Fibroblast of skin of back (primary cell): ENCODE results near the gene OVCH1. TPM values are rescaled to one million over a fixed set of nuclear protein-coding genes. Genes with fewer than 3 reads are reported as not detected.
A peak's percentile ranks its signal among the peaks of the same experiment; 100 is the strongest.

ENCODE experiments used
- DNase-seq: peaks from one replicate; pipeline ENCODE4 v3.0.0-alpha.2; 2013
- polyA plus RNA-seq, 2 experiments: library from polyadenylated mRNA; unstranded; fragments of 120-200 nt; gene quantifications; one replicate each; pipeline ENCODE4 v1.2.1, GENCODE V29; 2013; ENCODE audit not compliant: insufficient read length in 2 of 2

OVCH1 gene, protein sequence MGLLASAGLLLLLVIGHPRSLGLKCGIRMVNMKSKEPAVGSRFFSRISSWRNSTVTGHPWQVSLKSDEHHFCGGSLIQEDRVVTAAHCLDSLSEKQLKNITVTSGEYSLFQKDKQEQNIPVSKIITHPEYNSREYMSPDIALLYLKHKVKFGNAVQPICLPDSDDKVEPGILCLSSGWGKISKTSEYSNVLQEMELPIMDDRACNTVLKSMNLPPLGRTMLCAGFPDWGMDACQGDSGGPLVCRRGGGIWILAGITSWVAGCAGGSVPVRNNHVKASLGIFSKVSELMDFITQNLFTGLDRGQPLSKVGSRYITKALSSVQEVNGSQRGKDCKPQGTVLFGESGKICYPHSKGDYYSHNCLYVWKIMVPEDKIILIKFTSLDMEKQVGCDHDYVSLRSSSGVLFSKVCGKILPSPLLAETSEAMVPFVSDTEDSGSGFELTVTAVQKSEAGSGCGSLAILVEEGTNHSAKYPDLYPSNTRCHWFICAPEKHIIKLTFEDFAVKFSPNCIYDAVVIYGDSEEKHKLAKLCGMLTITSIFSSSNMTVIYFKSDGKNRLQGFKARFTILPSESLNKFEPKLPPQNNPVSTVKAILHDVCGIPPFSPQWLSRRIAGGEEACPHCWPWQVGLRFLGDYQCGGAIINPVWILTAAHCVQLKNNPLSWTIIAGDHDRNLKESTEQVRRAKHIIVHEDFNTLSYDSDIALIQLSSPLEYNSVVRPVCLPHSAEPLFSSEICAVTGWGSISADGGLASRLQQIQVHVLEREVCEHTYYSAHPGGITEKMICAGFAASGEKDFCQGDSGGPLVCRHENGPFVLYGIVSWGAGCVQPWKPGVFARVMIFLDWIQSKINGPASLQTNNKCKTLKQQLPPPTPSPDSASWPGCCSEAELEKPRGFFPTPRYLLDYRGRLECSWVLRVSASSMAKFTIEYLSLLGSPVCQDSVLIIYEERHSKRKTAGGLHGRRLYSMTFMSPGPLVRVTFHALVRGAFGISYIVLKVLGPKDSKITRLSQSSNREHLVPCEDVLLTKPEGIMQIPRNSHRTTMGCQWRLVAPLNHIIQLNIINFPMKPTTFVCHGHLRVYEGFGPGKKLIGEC
- polyA plus RNA-seq (2013, experiment 1 of 2; ENCODE audit: insufficient read length): not detected
- polyA plus RNA-seq (2013, experiment 2 of 2; ENCODE audit: insufficient read length): not detected

DNA sequence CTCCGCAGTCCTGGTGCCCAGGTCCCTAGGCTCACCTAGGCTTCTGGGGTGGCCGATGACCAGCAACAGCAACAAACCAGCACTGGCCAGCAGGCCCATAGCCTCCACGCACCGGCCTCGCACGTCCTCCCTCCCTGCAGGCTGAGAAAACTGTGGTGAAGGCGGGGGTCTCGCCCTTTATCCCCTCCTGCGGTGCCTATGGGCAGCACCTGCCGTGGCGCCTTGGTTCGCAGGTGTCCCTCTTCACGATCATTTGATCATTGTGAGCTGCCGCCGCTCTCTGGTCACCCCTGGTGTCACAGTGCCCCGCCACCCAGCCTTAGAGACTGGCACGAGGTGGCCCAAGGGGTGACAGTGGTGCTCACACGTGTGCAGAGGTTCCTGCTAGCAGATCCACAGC is at the start of gene OVCH1:
Gene OVCH1 (minus strand): TSS at position 99 of the 400 bp plus-strand sequence. CDS start 0 bp downstream, at position 99.
- no peak for DNase-seq

DNA sequence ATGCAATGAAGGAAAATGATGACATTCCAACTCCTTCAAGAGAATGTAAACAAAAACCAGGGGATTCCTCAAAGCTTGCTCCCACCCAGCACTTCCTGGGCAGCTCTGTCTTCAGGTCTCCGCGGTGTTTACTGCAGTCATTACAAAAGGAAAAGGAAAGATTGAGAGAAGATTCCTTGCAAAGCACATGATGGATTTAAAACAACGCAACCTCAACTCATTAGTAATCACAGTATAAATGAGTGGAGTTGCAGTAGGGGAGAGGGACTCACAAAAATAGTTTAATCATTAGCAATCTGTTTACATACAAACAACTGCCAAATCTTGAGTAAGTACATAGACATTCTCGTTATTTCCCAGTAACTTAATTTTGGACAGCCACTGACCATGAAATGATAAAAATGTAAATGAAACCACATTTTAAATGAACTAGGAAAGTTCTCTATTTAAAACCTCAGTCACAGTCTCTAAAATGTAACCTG is 49.7 kb upstream of the OVCH1 start:
- no peak for DNase-seq

DNA sequence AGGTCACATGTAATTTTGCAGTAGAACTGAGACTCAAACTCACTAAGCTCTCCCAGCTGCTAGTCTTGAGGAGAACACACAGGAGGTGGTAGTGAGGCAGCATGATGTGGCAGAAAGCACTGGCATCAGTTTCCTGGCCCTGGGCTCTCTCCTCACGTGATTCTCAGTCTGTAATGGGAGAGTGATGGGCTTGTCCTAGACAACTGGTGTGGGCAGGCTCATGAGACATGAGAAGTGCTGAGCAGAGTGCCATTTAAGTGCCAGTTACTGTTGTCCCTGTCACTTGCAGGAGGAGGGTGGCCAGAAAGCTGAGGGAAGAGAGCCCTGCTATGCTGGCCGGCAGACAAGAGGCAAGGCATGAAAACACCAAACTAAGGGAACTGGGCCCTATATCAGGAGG is 48.5 kb upstream of the OVCH1 start:
- DNase-seq: no peak

DNA sequence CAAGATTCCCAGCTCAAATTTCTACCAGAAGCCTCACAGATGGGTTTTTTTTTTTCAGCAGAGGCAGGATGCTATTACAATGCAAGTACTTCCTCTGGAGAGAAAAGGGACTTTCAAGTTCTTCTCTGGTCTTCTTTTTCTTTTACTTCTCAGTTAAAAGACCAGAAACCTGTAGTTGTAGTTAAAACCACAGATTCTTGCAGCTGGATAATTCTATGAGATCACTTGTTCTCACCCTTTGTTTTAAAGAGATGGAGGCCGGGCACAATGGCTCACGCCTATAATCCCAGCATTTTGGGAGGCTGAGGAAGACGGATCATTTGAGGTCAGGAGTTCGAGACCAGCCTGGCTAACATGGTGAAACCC is 47.6 kb upstream of the OVCH1 start:
- DNase-seq: no peak

DNA sequence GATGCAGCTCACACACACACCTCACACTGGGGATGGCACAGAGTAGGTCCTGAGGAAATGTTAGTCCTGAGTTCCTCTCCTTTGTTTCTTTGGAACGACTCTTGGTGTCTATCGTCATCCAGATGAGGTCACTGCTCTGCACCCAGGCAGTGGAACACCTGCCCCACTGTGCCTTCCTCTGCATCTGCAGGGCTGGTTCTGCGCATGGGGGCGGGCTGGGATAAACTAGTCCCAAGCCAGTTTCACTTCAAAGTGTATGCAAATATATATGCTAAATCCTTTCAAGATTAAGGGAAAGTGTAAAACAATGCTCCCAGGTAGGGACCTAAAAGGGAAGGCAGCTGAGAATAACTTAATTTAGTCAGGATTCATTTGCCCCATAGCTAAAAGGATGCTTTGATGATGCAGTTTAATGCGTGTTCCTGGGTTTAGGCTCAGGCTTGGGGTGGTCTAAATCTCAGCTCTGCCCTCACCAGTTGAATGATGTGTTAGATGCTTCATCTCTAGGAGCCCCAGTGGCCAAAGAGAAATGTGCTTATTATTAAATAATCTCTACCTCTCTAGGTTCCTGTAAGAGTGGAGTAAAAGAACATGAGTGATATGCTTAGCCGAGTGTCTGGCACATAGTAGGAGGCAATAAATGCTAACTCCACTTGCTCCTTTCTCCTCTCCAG is 47.1 kb upstream of the OVCH1 start:
- DNase-seq: no peak

DNA sequence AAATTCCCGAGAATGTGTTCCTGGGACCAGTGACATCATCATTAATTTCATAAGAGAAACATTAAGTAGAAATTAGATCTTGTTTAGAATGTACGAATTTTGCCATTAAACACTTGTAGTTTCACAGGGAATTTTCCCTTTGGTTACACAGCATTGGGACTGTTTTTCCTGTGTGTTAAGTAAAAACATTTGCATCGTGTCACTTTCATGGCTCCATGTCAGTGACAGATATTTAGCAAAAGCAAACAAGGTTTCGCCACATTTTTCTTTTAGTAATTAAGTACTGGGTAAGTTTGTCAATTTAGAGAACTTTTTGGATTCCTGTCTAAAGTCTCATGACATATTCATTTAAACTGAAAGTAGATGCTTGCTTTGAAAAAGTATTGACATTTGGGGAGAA is 45.5 kb upstream of the OVCH1 start:
- DNase-seq: no peak

DNA sequence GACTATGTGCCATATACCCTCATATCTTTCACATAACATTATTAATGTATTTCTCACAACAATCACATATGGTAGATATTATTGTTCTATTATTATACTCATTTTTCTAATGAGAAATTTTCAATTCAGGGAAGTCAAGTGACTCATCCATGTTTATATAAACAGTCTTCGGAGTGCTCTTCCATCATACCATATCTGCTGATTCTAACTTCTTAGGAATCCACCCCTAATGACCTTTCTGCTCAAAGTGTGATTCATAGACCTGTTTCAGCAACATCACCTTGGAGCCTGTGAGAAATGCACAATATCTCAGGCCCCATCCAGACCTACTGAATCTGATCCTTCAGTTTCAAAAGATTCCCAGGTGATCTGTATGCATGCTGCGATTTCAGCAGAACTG is 39.8 kb upstream of the OVCH1 start:
- DNase-seq: no peak

DNA sequence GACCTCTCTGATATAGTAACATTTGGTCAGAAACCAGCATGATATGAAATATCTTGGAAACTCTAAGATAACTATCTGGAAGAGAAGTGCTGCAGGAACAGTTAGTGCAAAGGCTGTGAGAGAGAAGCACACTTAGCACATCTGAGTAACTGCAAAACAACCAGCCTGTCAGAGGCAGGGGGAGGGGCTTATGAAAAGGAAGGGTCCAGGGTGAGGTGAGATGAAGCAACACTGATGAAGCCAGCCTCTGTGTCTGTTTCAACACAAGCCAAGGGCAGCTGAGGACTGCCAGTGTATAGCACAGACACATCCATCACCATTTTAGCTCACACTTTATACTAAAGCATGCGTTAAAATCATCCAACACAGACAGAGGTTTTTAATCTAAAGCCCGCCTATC is 37.4 kb upstream of the OVCH1 start:
- no peak for DNase-seq

DNA sequence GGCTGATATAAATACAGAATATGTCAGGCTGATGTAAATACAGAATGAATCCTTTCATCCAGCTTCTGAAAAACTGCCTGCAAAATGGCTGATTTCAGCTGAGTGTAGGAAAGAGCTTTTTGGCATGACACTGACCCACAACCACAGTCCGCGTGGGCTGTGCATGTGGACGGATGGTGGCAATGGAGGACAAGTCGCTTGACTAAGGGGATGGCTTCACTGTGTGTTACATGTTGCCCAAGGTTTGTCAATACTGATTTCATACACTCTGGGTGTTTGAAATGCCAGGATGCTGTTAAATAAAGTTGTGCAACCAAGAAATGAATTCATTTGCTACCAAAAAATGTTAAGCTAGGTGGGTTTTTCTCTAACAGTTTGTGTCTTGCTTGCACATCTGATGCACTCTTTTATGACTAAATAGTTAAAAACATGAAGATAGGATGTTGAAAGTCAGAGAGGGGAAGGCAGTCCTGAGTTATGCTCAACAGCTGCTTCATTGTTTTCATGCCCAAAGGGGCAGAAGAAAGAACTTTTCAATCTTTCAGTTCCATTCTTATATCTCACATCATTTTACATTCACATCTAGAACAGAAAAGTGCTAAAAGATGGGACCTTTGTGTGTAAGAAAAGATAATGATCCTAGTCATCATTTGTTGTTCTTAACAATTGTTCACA is 36.5 kb upstream of the OVCH1 start:
- no peak for DNase-seq

DNA sequence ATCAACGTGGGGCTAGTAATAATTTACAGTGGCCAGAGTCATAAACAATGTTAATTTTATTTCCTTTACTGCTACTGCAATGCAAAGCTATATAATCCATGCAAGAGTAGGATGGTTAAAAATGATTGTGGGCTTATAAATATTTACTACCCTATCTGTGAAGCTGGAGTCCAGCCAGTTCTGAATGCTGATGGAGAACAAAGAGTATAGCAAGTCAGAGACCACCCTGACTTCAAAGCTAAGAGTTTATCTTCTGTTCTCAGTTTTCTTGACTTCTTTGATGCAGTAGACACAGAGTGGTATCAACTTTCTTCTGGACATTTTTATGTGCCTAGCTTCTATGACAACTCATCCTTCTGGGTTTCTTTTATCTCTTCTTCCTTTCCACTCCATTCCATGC is 34.0 kb upstream of the OVCH1 start:
- DNase-seq: no peak

DNA sequence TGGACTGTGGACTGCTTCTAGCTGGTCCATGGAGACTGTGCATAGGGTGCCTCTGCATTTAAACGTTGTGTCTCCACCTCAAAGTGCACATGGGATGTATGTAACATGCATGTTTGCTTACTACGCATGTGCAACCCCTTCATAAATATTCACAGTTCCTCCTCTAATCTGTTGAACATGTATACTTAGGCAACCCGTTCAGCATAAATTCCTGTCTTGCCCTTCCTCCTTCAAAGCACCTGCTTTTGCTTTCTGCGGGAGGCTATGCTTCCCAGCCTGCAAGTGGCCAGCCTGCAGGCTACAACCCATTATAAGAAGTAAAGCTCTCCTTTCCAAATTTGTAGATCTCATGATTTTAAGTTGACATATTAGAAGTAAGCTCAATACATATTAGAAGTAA is 33.0 kb upstream of the OVCH1 start:
- DNase-seq: no peak

DNA sequence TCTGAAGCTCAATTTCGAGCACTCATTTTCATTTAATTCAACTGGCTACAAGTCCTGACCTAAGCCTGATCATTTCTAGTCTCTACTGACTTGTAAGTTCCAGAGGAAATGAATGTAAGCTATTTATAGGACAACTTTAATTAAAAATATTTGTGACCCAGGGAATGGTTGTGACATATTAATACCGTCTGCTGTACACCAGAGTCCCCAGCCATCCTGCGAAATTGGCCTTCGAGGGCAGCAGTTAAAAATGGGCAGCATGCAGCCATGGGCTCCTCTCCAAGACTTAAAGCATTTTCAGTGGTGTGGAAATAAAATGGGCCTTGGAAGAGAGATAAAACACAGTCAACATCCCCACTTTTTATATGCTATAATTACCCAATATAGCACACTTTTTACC is 30.7 kb upstream of the OVCH1 start:
- DNase-seq: no peak

DNA sequence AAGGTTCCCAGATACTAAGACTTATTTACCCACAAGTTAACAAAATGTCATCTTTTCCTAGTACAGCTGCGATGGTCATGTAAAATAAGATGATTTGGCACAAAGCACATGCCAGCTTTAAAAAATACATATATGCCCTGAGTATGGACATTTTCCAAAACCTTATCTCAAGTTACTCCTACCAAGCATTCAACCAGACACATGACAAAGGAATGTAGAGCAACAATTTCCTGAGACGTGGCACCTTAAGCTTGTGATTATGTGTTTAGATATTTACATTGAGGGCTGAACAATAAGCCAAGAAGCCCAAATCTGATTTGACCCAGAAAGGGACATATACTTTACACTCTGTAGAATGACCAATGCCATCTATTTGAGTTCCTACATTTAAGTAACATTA is 24.5 kb upstream of the OVCH1 start:
- DNase-seq: peak; percentile 32

DNA sequence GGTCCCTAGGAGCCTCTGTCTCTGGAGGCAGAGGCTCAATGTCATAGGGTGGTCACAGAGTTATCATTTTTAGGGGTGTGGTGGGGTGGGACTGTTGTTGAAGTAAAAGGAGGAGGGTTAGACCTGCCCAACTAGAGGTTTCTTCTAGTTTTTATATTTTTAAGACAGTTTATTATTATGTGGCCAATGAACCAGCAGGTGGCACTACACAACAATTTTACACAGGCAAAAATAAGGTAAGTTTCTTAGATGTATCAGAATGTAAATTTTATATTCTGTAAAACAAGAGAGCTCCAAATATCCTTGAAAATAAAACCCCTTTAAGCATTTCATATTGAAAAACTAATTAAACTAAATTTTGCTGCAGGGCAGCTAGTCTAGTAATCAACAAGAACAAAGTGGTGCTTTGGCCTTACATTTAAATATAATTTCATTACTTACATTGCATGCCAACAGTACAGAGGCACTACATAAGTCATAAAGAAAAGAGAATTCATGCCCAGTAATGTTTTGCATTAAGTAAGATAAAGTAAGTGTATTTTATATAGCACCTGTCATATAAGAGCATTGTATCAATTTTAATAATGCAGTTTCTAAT is 22.2 kb upstream of the OVCH1 start:
- DNase-seq: peak; percentile 46

DNA sequence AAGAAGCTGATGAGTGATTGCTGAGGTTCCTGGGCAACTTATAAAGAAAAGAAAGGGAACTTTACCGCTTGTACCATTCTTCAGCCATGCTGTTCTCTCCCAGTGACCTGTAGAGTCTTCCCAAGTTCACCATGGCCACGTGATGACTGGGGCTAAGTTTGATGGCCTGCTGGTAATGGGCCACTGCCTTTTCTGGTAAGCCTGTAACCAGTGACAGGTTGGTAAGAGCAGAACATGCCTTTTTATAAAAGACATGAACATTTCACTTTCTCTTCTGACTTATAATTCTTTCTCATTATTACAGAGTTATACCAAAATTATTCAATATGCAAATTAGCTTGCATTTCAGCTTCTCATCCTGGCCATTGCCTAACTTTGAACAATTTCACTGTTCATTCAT is 20.9 kb upstream of the OVCH1 start:
- DNase-seq: no peak

DNA sequence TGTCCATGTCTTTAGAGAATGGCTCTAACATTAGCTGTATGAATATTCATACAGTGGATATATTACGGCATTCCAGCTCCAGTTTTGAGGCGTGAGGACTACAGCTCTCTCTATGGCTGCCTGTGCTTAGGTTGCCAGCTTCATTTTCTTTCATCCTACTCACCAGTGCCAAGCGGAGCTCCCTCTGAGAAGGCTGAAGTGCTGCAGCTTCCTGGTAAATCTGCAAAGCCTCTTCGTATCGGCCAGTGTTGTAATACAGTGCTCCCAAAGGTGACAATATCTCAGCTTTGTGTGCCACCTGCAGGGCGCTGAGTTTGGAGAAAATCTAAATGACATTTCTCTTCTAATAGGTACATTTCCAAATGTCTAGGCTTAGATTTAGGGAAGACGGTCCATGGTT is 19.8 kb upstream of the OVCH1 start:
- DNase-seq: no peak

DNA sequence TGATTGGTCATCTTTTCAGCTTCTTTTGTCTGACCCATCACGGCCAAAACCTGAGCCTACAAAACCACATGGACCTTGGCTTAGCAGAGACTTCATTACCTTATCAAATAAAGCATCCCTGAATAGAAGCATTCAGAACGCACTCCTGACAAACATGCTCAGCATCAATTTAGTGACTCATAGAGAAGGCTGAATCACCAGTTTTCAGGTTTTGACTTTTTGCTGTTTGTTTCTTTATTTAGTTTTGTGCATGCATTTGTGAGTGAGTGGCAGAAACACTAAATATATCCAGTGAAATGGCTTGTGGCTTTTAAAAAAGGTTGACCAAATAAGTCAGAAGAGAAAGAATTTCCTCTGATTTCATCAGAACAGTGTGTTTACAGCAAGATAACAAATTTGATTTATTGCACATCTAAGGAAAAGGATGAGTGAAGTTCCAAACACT is 19.0 kb upstream of the OVCH1 start:
- DNase-seq: peak; percentile 8

DNA sequence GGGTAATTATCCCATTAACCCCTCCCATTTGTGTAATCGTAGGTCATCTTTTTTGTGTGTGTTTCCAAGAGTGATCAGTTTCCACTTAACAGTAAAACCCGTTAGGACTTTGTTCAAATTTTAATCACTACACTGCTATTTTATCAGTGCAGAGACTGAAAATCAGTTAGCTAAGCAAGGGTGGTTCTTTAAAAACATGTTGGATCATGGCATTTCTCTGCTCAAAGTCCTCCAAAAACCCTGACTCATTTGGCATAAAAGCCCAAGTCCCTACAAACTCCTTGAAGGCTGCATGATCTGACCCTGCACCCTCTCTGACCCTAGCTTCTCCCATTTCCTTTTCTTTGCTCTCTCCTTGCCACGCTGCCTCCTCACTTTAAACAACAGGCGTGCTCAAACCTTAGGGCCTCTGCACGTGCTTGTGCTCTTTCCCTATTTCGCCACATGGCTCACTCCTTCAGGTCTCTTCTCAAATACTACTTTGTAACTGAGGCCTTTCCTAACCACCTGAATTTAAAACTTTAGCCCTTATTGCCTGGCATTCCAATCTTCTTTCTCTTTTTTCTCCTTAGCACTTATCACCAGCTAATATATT is 13.2 kb upstream of the OVCH1 start:
- DNase-seq: no peak

DNA sequence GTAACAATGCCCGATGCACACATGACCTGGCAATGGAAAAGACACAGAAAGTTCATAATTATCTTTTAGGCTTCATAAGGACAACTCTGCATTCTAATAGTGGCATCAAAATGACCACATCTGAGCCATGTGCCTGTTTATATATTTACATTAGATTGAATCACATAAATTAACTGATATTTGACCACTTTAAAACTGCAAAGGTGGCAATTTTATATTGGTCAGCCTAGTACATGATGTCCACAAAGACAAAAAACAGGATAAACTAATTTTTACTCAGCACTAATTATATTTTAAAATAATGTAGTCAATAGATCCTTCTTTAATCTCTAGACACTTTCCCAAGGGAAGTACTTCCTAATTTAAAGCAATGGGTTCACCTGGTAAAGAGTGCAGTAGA is 12.0 kb upstream of the OVCH1 start:
- DNase-seq: no peak

DNA sequence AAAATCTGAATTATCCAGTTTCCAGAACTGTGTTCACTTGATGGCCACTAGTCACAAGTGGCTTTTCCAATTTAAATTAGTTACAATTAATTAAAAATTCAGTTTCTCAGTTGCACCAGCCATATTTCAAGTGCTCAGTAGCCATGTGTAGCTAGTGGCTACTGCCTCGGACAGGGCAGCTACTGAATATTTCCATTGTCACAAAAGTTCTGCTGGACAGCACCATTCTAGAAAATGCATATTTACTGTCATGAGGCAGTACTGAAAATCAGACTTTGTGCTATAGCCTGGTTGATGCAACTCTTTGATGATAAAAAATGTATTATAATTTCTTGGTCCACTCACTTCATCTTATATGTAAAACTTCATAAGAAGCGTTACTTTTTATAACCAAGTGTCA is 11.5 kb upstream of the OVCH1 start:
- no peak for DNase-seq

DNA sequence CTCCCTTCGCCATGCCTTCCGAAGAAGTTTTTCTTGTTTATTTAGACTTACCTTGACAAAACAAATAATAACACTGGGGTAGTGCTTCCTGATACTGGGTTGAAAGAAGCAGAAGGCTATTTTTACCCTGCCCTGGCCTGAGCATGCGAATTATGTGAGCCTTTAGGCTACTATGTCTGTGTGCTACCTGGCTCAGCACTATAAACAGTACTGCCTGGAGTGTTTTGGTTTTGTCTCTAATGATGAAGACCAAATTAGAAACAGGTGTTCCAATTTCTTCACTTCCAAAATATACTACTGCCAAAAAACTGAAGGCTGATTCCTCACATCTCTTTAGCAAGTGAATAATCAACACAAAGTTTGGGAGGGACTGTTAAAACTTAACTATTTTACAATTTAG is 7.6 kb upstream of the OVCH1 start:
- no peak for DNase-seq
